HG03469 (cell line): ENCODE data around the gene NSG2.
"Not testable (repeated sequence)": the region's sequence is repeated elsewhere in the genome, so short reads cannot be mapped to it uniquely, and the experiment has no call there.

ENCODE experiments used
- ATAC-seq: cut with Tn5 transposase; IDR thresholded peaks from one replicate; pipeline ENCODE4 v1.9.1; 2021; ENCODE audit warnings: mild to moderate bottlenecking, moderate library complexity, moderate number of reproducible peaks; ENCODE audit not compliant: unreplicated experiment

The NSG2 gene

DNA sequence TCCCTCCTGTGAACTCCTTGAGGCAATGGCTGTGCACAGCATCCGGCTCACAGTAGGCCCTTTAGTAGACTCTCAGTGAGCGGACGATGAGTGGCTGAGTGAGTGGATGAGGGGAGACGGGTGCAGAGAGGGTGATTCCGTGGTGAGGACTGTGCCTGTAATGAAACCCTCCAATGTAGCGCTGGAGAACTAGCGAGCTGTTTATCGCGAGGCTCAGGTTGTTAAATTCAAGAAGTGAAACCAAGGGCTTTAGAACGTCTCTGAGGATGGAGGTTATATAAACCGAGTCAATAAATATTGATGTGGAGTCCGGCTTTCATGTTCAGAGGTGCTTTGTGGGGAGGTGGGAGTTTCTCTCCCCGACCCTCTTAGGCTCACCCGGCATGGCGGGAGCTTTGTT is 53.2 kb downstream of the NSG2 start:
- no peak for ATAC-seq

DNA sequence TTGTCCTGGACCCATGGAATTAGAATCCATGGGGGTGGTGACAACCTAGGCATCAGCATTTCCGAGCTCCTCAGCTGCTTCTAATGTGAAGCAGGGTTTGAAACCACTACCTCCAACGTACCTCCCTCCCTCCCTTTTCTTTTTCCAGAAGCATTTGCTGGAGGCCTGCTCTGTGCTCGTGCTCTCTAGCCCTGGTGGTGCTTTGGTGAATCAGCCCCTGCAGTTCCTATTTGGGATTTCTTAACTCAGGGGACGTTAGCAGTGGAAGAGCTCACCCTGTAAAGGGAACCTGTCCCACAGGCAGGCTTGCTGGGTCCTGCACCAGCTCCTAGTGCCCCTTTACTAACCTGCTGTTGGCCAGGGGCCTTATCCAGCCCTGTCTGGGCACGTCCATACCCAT is 55.0 kb downstream of the NSG2 start:
- ATAC-seq = no peak

DNA sequence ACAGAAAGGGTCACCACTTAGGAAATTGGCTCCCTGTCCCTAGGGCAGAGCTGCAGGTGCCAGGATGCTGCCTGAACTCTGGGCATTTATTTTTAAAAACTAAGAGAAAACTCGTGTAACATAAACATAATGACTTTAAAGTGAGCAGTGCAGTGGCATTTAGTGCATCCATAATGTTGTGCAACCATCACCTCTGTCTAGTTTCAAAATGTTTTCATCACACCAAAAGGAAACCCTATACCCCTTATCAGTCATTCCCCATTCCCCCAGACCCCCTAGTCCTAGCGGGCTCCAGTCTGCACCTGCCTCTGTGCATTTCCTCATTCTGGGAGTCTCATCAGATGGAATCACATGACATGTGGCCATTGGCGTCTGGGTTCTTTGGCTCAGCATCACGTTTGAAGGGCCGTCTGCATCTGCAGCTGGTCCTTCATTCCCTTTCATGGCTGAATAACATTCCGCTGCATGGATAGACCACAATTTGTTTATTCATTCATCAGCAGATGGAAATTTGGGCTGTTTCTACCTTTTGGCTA is 55.8 kb downstream of the NSG2 start:
- no peak for ATAC-seq

DNA sequence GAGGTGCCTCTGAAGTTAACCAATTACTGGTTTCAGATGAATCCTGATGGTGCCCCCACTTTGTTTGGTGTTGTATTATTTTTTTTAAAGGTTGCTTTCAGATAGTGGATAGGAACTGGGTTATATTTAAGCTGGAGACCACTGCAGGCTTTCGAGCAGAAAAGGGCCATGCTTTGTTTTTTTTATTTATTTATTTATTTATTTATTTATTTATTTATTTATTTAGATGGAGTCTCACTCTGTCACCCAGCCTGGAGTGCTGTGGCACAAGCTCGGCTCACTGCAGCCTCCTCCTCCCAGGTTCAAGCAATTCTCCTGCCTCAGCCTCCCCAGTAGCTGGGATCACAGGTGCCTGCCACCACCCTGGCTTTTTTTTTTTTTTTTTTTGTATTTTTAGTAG is 57.1 kb downstream of the NSG2 start:
- ATAC-seq = not testable (repeated sequence)

DNA sequence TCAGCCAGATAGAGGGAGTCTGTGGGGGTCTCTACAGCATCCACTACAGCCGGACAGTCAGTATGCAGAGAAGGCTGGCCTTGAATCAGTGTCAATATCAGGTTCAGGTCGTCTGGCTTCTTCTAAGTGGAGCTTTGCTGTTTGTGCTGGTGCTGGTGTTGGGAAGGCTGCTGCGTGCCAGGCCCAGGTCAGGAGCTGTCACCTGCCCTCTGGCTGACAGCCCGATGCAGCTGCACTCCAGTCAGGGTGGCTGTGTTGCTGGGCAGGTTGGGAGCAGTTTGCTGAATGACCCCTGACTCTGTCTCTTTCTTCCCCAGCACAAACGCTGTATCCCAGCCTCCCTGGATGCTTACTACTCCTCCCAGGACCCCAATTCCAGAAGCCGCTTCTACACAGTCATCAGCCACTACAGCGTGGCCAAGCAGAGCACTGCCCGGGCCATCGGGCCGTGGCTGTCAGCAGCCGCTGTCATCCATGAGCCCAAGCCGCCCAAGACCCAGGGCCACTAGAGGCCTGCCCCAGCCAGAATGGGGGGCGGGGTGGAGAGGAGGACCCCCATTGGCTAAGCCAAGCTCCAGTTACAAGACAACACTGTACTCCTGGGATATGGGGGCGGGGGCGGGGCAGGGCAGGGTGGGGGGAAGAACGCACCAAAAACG is 61.6 kb downstream of the NSG2 start:
- ATAC-seq = no peak

DNA sequence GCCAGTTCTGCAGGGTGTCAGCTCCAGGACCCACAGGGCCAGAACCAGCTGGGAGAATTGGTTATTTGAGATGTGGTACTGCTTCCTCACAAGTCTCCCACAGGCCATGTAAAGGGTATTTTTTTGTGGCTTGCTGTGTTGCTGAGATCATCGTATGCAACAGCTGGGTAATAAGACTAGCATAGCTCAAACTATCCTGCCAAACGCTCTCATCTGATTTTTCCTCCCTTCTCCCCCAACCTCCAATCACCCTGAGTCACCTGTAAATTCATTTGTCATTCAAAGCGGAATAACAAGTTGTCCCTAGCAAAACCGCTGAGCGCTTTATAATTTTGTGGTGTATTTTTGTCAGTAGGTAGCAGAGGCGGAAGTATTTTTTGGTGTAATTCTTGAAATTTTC is 63.2 kb downstream of the NSG2 start:
- no peak for ATAC-seq

DNA sequence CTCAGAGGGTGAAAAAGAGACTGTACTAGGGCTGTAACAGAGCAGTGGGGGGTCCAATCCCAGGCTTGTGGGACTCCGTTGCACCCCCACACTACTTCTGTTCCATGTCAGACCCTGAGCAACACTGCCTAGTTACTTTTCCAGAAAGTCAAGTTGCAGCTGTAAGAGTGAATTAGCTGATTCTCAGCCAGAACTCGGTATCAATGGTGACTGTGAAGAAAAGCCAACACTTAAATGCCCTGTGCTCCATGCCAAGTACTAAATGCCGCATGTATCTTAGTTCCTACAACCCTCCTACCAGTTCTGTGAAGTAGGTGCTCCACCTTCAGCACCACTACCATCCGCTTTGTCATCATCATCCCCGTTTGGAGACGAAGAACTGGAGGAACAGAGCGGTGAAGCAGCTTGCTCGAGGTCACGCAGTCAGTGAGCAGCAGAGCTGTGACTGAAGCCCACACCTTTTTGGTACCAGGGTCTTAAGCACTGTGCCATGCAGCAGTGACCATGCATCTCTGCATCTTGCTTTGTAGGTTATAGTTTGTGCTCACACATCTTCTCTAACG is 64.3 kb downstream of the NSG2 start:
- ATAC-seq = no peak

DNA sequence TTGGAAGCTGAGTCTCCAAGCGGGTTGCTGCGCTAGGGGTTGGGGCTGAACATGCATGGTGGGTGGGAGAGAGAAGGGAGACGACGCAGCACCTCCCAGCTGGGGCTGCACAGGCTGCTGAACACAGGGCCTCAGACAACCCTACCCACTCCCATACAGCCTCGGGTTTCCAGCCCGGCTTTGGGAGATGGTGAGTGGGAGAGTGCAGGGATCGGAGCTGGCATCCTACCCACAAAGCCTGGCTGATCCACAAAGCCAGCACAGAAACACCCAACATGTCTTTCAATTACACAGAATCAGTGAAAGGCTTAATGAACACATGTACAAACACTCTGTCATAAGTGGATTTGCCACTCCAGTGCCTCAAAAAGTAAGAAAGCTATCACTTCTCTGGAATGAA is 64.8 kb downstream of the NSG2 start:
- ATAC-seq = no peak

DNA sequence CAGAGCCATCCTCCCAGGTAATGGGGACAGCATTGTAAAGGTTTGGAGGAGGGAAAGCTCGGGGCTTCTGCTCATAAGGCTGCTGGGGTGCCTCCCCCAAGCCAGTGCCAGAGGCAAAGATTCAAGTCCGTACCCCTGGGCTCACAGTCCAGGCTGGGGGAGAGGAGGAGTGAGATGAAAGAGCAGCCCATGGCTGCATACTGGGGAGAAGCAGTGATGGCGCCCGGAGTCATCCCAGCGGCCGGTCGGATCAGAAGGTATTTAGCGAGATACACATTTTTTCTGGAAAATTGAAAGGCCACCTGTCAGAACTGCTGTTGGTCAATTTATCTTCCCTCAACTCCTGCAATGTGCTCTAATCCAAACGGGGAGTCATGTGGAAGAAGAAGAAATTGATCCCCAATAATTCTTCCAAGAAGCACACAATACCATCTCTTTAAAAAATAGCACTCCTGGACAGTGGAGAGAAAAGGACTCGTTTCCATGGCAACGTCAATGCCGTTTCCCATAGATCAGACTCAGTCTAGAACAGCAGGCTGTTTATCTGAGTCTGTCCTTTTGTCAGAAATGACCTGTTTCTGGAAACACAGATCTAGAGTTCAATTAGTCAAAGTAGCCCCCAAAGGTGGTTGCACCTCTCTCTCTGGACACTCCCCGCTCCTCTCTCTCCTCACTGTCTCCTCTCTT is 65.9 kb downstream of the NSG2 start:
- no peak for ATAC-seq

DNA sequence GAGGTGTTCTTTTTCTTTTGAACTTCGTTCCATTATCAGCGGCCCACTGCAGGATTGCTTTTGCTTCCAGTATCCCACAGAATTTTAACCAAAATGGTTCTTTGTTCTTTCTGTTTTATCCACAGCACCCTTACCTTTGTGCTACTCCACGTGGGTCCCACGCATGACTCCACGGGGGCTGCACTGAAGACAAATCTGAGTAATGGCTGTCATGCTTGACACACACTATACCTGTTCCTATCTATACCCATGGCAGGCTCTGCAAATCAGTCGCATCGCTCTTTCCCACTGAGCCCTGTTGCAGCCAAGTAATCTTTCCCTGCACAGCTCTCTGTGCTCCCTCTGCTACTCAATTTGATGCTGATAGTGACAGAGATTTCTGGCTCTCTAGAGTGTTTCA is 69.7 kb downstream of the NSG2 start:
- ATAC-seq = no peak

DNA sequence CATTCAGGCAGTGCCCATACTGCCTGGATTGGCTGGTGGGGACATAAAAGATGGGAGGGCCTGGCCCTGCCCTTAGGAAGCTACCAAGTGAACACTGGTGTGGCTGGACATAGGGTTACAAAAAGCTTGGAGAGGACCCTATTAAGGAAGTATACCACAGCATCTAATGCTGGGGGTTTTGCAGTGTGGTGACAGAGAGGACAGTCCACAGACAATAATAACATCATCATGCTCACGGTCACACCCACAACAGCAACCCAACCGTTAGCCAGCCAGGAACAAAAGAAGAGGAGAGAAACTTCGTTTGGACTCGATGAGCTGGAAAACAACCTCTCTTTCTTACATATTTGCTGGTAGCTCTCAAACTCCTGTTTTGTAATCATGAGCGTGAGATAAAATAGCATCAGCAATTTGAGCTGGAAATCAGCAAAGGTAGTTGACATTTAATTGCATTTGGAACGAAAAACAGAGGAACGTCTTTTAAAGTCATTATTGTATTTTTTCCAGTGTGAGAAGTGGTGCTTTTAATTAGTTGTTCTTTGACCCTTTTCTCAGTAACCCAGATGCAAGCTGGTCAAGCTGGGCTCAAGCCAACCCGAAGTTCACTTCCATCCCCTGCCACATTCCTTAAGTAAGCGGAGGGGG is 73.4 kb downstream of the NSG2 start:
- ATAC-seq = no peak

DNA sequence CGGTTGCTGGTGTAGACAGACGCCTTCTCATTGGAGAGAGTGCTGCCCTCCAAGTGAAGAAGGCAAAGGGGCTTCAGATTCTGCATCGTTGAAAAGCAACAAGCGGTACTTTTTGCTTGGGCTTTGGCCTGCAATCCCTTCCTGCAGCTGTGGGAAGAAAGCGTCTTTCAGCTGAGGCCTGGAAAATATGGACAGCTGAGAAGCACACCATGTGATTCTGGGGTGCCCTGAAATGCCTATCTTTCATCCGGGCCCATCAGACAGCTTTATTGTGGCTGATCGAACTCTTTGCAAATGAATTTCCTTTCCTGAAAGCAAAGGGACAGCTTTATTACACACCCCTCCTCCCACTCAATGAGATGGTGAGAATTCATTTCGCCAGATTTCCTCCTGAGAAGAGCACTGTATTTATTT is 74.0 kb downstream of the NSG2 start:
- no peak for ATAC-seq

DNA sequence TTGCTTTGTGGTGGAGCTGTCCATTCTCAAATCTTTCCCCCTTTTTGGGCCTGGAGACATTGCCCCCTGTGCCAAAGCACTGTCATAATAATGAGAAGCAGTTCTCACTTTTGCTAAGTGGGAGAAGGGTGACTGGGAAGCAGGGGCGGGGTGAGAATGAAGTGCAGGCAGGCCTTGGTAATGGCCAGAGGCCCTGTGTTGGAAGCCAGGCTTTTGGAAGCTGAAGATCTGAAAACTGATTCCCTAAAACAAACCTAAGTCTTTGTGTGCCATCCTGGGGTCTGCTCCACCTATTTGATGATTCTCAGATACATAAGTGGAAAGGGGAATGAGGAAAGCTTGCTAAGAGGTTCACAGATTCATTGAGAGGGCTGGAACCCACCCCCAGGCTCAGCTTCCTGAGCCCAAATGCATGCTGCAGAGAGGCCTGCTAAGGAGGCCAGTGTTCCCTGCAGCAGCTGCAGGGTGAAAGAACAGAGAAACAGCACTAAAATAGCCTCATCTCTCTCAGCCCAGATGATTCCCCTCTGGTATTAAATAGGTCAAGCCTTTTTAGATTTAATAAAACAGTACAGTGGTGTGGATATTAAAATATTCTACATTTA is 75.0 kb downstream of the NSG2 start:
- ATAC-seq = no peak

DNA sequence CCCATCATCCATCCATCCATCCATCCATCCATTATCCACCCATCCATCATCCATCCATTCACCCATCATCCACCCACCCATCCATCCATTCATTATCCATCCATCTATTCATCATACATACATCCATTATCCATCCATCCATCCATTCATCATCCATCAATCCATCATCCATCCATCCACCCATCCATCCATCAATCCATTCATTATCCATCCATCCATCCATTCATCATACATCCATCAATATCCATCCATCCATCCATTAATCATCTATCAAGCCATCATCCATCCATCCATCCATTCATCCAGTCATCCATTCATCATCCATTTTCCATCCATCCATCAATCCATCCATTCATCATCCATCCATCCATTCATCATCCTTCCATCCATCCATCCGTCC is 89.0 kb downstream of the NSG2 start:
- ATAC-seq = no peak

DNA sequence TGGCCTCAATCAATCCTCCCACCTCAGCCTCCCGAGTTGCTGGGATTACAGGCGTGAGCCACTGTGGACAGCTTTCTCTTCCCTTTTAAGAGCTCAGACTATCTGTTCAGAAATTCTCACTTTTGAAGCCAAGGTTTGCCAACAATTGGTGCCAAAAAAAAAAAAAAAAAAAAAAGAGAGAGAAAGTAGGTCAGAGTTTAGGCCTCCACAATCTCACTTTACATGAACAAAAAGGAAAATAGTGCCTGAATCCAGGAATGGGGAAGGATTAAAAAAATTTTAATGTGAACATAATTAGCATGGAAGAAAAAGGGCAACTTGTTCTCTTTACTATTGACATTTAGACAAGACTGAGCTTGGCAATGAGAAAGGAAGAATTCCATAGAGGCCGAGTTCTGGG is 94.1 kb downstream of the NSG2 start:
- ATAC-seq = no peak

DNA sequence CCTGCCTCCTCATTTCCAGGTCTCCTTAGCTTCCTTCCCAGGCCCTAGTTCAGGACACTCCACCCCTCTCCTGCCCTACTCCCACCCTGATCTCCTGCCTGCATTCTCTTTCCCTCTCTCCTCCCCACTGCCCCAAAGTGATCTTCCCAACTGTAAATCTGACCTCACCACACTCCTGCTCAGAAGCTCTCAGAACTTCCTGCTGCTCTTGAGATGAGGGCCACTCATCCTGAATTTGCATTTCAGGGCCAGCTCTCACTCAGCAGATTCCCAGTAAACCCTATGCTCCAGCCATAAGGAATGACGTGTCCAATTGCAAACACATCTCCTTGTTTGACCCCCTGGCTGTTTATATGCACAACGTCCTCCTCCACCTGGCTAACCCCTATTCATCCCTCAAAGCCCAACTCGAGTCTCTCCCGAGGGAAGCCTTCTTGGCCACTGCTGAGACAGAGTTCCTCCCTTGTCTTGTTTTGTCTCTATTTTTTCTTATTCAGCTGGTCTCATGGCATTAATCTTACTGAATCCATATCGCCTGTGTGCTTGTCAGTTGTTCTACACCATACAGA is 95.0 kb downstream of the NSG2 start:
- no peak for ATAC-seq

DNA sequence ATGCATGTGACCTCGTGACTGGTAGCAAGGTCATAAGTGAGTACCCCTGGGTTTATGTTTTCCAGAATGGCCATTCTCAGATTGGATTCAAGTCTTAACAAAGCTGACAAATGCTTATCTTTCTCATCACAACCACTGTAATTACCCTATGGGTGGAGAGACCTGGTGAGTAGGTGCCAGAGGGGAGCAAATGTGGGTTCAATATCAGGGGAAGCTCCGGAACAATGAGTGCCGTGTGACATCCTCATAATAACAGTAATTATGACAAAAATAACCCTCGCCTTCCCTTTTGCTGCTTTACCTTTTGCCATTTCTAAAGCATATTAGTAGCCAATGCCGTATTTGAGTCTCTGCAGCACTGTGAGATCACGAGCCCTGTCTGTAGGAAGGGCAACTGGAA is 95.9 kb downstream of the NSG2 start:
- no peak for ATAC-seq

DNA sequence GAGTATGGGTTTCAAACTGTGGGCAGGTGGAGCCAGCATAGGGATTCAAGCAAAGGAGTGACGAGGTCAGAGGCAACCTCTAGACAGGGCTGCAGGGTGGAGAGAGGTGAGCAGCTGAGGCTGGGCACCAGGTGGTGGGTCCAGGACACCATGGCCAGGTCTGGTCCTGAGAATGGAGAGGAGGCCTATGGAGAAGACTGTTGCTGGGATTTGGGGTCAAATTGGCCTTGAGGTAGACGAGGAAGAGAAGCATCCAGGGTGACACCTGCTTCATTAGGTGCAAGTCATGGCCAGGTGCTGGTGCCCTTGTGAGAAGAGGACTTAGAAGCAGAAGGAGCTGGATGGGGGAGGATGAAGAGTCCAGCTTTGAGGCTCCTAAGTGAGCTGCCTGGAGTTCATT is 99.6 kb downstream of the NSG2 start:
- no peak for ATAC-seq

DNA sequence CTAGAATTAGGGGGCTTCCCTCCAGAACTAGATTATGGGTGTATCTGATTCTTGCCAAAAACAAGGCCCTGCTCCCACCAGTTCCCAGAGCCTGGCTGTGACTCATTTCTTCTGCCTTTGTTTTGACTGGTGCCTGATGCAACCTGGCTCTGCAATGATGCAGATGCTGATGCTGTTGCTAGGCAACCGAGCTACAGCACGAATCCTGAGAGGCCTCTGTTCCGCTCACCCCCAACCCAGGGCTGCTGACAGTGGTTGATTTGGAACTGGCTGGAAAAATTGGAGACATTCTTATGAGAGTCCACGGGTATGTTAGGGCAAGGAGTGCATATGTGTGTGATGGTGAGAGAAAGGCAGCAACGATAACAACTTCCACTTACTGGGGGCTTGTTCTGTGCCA is 100.3 kb downstream of the NSG2 start:
- ATAC-seq = no peak

DNA sequence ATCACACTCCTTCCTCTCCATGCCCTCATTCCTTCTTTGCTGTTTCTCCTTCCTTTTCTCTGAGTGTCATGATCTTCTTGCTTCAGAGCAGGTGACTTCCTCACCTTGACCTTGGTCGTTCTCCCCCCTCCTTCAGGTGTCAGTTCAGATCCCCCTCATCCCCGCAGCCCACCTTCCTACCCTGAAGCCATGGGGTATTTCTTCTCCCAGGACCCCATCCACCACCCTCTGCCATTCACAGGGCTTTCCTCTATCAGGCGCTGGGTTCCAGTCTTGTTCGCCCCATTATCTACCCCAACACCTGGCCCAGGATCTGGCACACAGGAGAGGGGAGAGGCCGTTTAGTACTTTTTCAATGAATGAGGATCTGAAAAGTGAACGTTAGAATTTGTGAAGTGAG is 101.0 kb downstream of the NSG2 start:
- ATAC-seq = no peak

DNA sequence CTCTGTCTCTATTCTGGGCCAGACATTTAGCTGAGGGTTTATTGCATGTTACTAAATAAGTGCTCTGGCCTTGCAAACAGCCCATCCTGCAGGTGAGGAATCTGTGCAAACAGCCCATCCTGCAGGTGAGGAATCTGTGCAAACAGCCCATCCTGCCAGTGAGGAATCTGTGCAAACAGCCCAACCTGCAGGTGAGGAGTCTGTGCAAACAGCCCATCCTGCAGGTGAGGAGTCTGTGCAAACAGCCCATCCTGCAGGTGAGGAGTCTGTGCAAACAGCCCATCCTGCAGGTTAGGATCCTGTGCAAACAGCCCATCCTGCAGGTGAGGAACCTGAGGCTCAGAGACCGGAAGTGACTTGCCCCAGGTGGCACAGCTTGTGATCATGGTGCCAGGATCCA is 101.5 kb downstream of the NSG2 start:
- ATAC-seq = not testable (repeated sequence)
